ENCODE measurements around the gene SUPT6H. TPM values are rescaled to one million over a fixed set of nuclear protein-coding genes. Genes with fewer than 3 reads are reported as not detected.
A peak's percentile ranks its signal among the peaks of the same experiment; 100 is the strongest.
"Not testable (repeated sequence)": the region's sequence is repeated elsewhere in the genome, so short reads cannot be mapped to it uniquely, and the experiment has no call there.

Gene SUPT6H
- total RNA-seq, 5 donors from 2014 or later (not counting 1 experiment from before 2014, with no cell fraction given) = 89.2 to 129 (median 95.7) TPM

DNA sequence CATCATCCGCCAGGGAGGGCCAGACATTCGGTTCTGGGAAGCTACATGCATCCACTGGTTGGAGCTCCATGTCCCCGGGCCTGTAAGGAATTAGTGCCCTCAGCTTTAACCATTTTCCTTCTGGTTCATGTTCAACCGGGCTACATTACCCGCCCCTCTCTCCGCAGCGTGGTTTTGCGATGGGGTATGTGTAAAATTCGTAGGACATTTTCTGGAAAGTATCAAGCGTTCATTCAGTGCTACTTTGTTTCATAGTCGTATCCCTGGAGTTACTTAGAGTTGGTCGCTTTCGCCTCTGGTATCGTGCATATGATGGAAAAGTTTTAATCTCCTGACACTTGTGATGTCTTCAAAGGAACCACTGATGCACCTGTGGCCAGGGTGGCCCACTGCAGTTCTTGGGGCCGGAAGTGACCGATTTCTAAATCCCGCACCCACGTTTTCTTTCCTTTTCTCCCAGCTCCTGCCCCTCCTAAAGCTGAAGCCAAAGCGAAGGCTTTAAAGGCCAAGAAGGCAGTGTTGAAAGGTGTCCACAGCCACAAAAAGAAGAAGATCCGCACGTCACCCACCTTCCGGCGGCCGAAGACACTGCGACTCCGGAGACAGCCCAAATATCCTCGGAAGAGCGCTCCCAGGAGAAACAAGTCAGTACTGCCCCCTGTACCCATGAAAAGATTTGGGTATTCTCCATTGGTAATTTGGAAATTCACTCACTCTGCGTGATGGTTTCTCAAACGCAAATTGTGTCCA is 58.4 kb downstream of the SUPT6H start:
- ChIA-PET CTCF (interaction anchor here (0.6 to 1.9 kb wide), 12 partner anchors 8 to 938 kb away, joined by 3 to 18 read pairs (median 6); partner anchors contain the start of genes FAM222B (in 1 of the 2), NEK8 (in 1 of the 2), PHF12 (in 1 of the 2) and PROCA1 (in 1 of the 2)), POLR2A (interaction anchor here (0.6 to 1.9 kb wide), 8 partner anchors 9 to 358 kb away, joined by 3 to 26 read pairs (median 4); partner anchors contain the start of genes PHF12 (in 1 of the 2), PROCA1 (in 1 of the 2) and SUPT6H (in 1 of the 2))
- peak overlapping the region; percentile 97 to 99 (median 98) for H3K4me3 Mint-ChIP-seq
- H3K4me1 Mint-ChIP-seq = peaks cover 61 to 64% (median 62%) of the 10 kb centered on the region in 3 donors
- Histone ChIP-seq H3K36me3 (ENCODE audit: control insufficient read depth in 2 of 2, extremely low read depth in 1 of 2, insufficient read depth in 1 of 2, low read length in 1 of 2) (peaks cover 9 to 42% of the 10 kb centered on the region in 2 donors), H3K27me3 (replicated peaks in 1 of 2; ENCODE audit: control insufficient read depth in 2 of 2, extremely low read depth in 1 of 2, insufficient read depth in 2 of 2, low read length in 1 of 2) (peaks cover 0 to 29% of the 10 kb centered on the region in 2 experiments), H3K4me3 (ENCODE audit: control insufficient read depth in 1 of 2, extremely low read depth in 1 of 2, low read length in 1 of 2) (peak overlapping the region; percentile 77 to 86), H3K4me1 (ENCODE audit: control insufficient read depth in 1 of 2, extremely low read depth in 1 of 2, insufficient read depth in 2 of 2, low read length in 2 of 2) (peaks cover 21 to 64% of the 10 kb centered on the region in 2 experiments), H3K27ac (ENCODE audit: low read length) (peak overlapping the region; percentile 75), H3K9me3 (no peaks in the 10 kb centered on the region)
- 1% methylated on average over 10 of the region's 30 CpGs for WGBS (ENCODE audit: insufficient coverage)
- H3K9me3 Mint-ChIP-seq = no peaks in the 10 kb centered on the region
- peaks cover 3 to 23% of the 10 kb centered on the region in 2 donors for H3K27me3 Mint-ChIP-seq
- DNase-seq (peak in 2 of 35 experiments; percentile 23 to 54), ATAC-seq (replicated peaks in 1 of 4) (no peak)
- H3K27ac Mint-ChIP-seq = peak overlapping the region; percentile 97 to 98
- peaks cover 32% of the 10 kb centered on the region for H3K36me3 Mint-ChIP-seq

GRCh38 chr17:28720997-28721329 is 59.0 kb downstream of the SUPT6H start:
- peaks cover 0 to 24% of the 10 kb centered on the region in 2 experiments for H3K27me3 ChIP-seq (replicated peaks in 1 of 2; ENCODE audit: control insufficient read depth in 2 of 2, extremely low read depth in 1 of 2, insufficient read depth in 2 of 2, low read length in 1 of 2)
- peaks cover 9 to 42% of the 10 kb centered on the region in 2 donors for H3K36me3 ChIP-seq (ENCODE audit: control insufficient read depth in 2 of 2, extremely low read depth in 1 of 2, insufficient read depth in 1 of 2, low read length in 1 of 2)
- Mint-ChIP-seq H3K27ac (peak overlapping the region; percentile 97 to 98), H3K27me3 (peaks cover 0 to 17% of the 10 kb centered on the region in 2 donors), H3K4me3 (peak overlapping the region; percentile 97 to 99 (median 98)), H3K4me1 (peaks cover 64 to 68% (median 65%) of the 10 kb centered on the region in 3 donors), H3K36me3 (peaks cover 32% of the 10 kb centered on the region)
- CTCF ChIA-PET = interaction anchor here (0.7 to 1.4 kb wide), 5 partner anchors 10 to 938 kb away, joined by 3 to 5 read pairs (median 4); partner anchors contain the start of gene PROCA1 (in 1 of the 2)
- not testable (repeated sequence) for H3K9me3 Mint-ChIP-seq; H3K9me3 ChIP-seq; ATAC-seq (replicated peaks in 1 of 4); DNase-seq
- WGBS (ENCODE audit: insufficient coverage) = 19% methylated on average over 17 of the region's 19 CpGs
- POLR2A ChIA-PET = interaction anchor here in 1 of 2 donors (1.0 kb wide), 1 partner anchor 9 kb away, joined by 3 read pairs; the partner anchor contains the start of gene PROCA1
- peak overlapping the region; percentile 77 to 86 for H3K4me3 ChIP-seq (ENCODE audit: control insufficient read depth in 1 of 2, extremely low read depth in 1 of 2, low read length in 1 of 2)
- H3K27ac ChIP-seq (ENCODE audit: low read length) = peak overlapping the region; percentile 75
- peaks cover 21 to 69% of the 10 kb centered on the region in 2 experiments for H3K4me1 ChIP-seq (ENCODE audit: control insufficient read depth in 1 of 2, extremely low read depth in 1 of 2, insufficient read depth in 2 of 2, low read length in 2 of 2)

GRCh38 chr17:28722417-28723158 is 60.6 kb downstream of the SUPT6H start:
- H3K36me3 Mint-ChIP-seq = peaks cover 32% of the 10 kb centered on the region
- CTCF ChIA-PET = interaction anchor here (0.7 to 1.6 kb wide), 6 partner anchors 11 to 229 kb away, joined by 3 to 5 read pairs (median 4); partner anchors contain the start of gene PROCA1 (in 1 of the 2)

DNA sequence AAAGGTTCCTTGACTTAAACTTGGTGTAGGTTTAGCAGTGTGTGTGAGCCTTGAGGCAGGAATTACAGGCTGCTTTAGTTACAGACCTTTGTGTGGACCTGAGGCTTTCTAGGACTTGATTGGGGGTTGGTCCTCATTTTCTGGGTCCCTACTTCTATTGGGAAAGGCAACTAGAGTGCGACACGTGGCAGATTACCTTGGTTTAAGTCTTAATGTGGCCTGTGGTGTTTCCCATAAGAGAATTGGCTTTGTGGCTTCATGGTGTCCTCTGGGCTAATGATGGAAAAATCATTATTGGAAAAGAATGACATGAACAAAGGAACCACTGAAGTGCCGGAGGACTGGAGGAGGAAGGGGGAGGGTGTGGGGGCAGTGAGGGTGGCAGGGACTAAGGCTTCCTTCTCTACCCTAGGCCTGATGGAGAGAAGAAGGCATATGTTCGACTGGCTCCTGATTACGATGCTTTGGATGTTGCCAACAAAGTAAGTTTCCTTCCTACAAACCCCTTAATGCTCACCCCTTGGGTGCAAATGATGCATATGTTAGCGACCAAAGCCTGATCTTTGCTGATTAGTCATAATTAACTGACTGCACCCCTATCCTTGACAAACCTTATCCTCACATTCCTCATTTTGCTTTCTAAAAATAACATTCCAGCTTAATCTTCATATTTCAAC is 61.3 kb downstream of the SUPT6H start:
- 80% methylated on average over 1 of the region's 6 CpGs for WGBS (ENCODE audit: insufficient coverage)

More at GRCh38 chr17:28722417-28723158, 60.6 kb downstream of the SUPT6H start:
- Histone ChIP-seq H3K27me3 (replicated peaks in 1 of 2; ENCODE audit: control insufficient read depth in 2 of 2, extremely low read depth in 1 of 2, insufficient read depth in 2 of 2, low read length in 1 of 2) (peaks cover 0 to 8% of the 10 kb centered on the region in 2 experiments), H3K4me3 (ENCODE audit: control insufficient read depth in 1 of 2, extremely low read depth in 1 of 2, low read length in 1 of 2) (no peak overlapping the region), H3K36me3 (ENCODE audit: control insufficient read depth in 2 of 2, extremely low read depth in 1 of 2, insufficient read depth in 1 of 2, low read length in 1 of 2) (peaks cover 9 to 42% of the 10 kb centered on the region in 2 donors), H3K27ac (ENCODE audit: low read length) (peak overlapping the region; percentile 27), H3K9me3 (no peaks in the 10 kb centered on the region), H3K4me1 (ENCODE audit: control insufficient read depth in 1 of 2, extremely low read depth in 1 of 2, insufficient read depth in 2 of 2, low read length in 2 of 2) (peaks cover 26 to 75% of the 10 kb centered on the region in 2 experiments)
- POLR2A ChIA-PET = interaction anchor here in 1 of 2 donors (0.7 kb wide), 1 partner anchor 11 kb away, joined by 3 read pairs; the partner anchor contains the start of gene PROCA1
- H3K27ac Mint-ChIP-seq = peak overlapping the region; percentile 61 to 83
- peaks cover 70 to 77% (median 76%) of the 10 kb centered on the region in 3 donors for H3K4me1 Mint-ChIP-seq
- ATAC-seq (replicated peaks in 1 of 4) = no peak
- no peak for DNase-seq
- no peaks in the 10 kb centered on the region for H3K9me3 Mint-ChIP-seq
- H3K4me3 Mint-ChIP-seq = peak overlapping the region; percentile 58 to 99 (median 98)
- H3K27me3 Mint-ChIP-seq = peaks cover 0 to 12% of the 10 kb centered on the region in 2 donors
- WGBS (ENCODE audit: insufficient coverage) = 79% methylated on average over 3 of the region's 7 CpGs

GRCh38 chr17:28723836-28724499 is 62.0 kb downstream of the SUPT6H start:
- H3K4me3 Mint-ChIP-seq = peak overlapping the region; percentile 8 to 100 (median 84)
- WGBS (ENCODE audit: insufficient coverage) = 79% methylated on average over 2 of the region's 4 CpGs
- H3K27me3 Mint-ChIP-seq; POLR2A ChIA-PET; ATAC-seq (replicated peaks in 1 of 4); H3K9me3 Mint-ChIP-seq; H3K9me3 ChIP-seq; H3K27me3 ChIP-seq (replicated peaks in 1 of 2; ENCODE audit: control insufficient read depth in 2 of 2, extremely low read depth in 1 of 2, insufficient read depth in 2 of 2, low read length in 1 of 2); H3K27ac ChIP-seq (ENCODE audit: low read length); H3K4me3 ChIP-seq (ENCODE audit: control insufficient read depth in 1 of 2, extremely low read depth in 1 of 2, low read length in 1 of 2); DNase-seq: not testable (repeated sequence)
- Histone ChIP-seq H3K36me3 (ENCODE audit: control insufficient read depth in 2 of 2, extremely low read depth in 1 of 2, insufficient read depth in 1 of 2, low read length in 1 of 2) (peaks cover 9 to 42% of the 10 kb centered on the region in 2 donors), H3K4me1 (ENCODE audit: control insufficient read depth in 1 of 2, extremely low read depth in 1 of 2, insufficient read depth in 2 of 2, low read length in 2 of 2) (peaks cover 28 to 75% of the 10 kb centered on the region in 2 experiments)
- peak overlapping the region; percentile 53 to 62 for H3K27ac Mint-ChIP-seq
- CTCF ChIA-PET = interaction anchor here in 1 of 2 donors (0.6 to 0.8 kb wide), 2 partner anchors 13 to 27 kb away, joined by 3 to 4 read pairs; partner anchors contain the start of gene PROCA1
- peaks cover 32% of the 10 kb centered on the region for H3K36me3 Mint-ChIP-seq
- peaks cover 66 to 78% (median 75%) of the 10 kb centered on the region in 3 donors for H3K4me1 Mint-ChIP-seq

More for the DNA sequence above, 61.3 kb downstream of the SUPT6H start:
- ChIA-PET POLR2A (interaction anchor here in 1 of 2 donors (0.7 kb wide), 1 partner anchor 12 kb away, joined by 3 read pairs; the partner anchor contains the start of gene PROCA1), CTCF (interaction anchor here in 1 of 2 donors (1.0 to 1.1 kb wide), 2 partner anchors 12 to 21 kb away, joined by 5 read pairs; partner anchors contain the start of gene PROCA1)
- H3K4me1 Mint-ChIP-seq = peaks cover 69 to 78% (median 78%) of the 10 kb centered on the region in 3 donors
- no peaks in the 10 kb centered on the region for H3K9me3 ChIP-seq
- H3K27ac ChIP-seq (ENCODE audit: low read length) = no peak overlapping the region
- H3K27ac Mint-ChIP-seq = peak overlapping the region in 1 of 2 donors; percentile 62
- no peaks in the 10 kb centered on the region for H3K9me3 Mint-ChIP-seq
- peaks cover 0 to 1% of the 10 kb centered on the region in 2 experiments for H3K27me3 ChIP-seq (replicated peaks in 1 of 2; ENCODE audit: control insufficient read depth in 2 of 2, extremely low read depth in 1 of 2, insufficient read depth in 2 of 2, low read length in 1 of 2)
- H3K4me3 Mint-ChIP-seq = peak overlapping the region in 1 of 3 donors; percentile 49
- peaks cover 9 to 42% of the 10 kb centered on the region in 2 donors for H3K36me3 ChIP-seq (ENCODE audit: control insufficient read depth in 2 of 2, extremely low read depth in 1 of 2, insufficient read depth in 1 of 2, low read length in 1 of 2)
- peaks cover 28 to 77% of the 10 kb centered on the region in 2 experiments for H3K4me1 ChIP-seq (ENCODE audit: control insufficient read depth in 1 of 2, extremely low read depth in 1 of 2, insufficient read depth in 2 of 2, low read length in 2 of 2)
- DNase-seq (no peak), ATAC-seq (replicated peaks in 1 of 4) (no peak)
- no peak overlapping the region for H3K4me3 ChIP-seq (ENCODE audit: control insufficient read depth in 1 of 2, extremely low read depth in 1 of 2, low read length in 1 of 2)
- H3K27me3 Mint-ChIP-seq = peaks cover 0 to 7% of the 10 kb centered on the region in 2 donors
- H3K36me3 Mint-ChIP-seq = peaks cover 32% of the 10 kb centered on the region
